Ascending aorta (tissue), 2 donors: ENCODE data around the gene EIF4H. TPM values are rescaled to one million over a fixed set of nuclear protein-coding genes. Genes with fewer than 3 reads are reported as not detected.
"Not testable (repeated sequence)": the region's sequence is repeated elsewhere in the genome, so short reads cannot be mapped to it uniquely, and the experiment has no call there.

Experiments
- DNase-seq, 2 donors: peaks; one replicate each; pipeline ENCODE4 v3.0.0-alpha.2; 2019; ENCODE audit warnings: low spot score in 2 of 2
- H3K27ac ChIP-seq, 2 donors: fragments of 200-600 bp; sonication (generic); one replicate each; pipeline ENCODE4 v1.5.1; 2016 to 2017; ENCODE audit warnings: mild to moderate bottlenecking in 1 of 2
- H3K27me3 ChIP-seq: fragments of 200-600 bp; sonication (generic); one replicate; pipeline ENCODE4 v1.5.1; 2017
- H3K36me3 ChIP-seq, 2 donors: fragments of 200-600 bp; sonication (generic); one replicate each; pipeline ENCODE4 v1.5.1; 2016
- H3K4me1 ChIP-seq, 2 donors: fragments of 200-600 bp; sonication (generic); one replicate each; pipeline ENCODE4 v1.5.1; 2016 to 2017; ENCODE audit warnings: mild to moderate bottlenecking in 1 of 2
- H3K4me3 ChIP-seq, 2 donors: fragments of 200-600 bp; sonication (generic); one replicate each; pipeline ENCODE4 v1.5.1; 2016 to 2017; ENCODE audit warnings: mild to moderate bottlenecking in 1 of 2
- H3K9me3 ChIP-seq, 2 donors: fragments of 200-600 bp; sonication (generic); one replicate each; pipeline ENCODE4 v1.5.1; 2016
- CTCF ChIP-seq, 3 experiments: fragments of 200-600 bp in 2 of 3; fragments of 450-650 bp in 1 of 3; sonication (generic) in 2 of 3; IDR thresholded peaks; one replicate each; pipeline ENCODE4 v1.5.1; 2016 to 2019; ENCODE audit warnings: antibody characterized with exemption in 3 of 3, mild to moderate bottlenecking in 1 of 3, moderate library complexity in 1 of 3
- intact Hi-C: fragments of 100-400 bp; cut with DNase I; formaldehyde crosslinking; loops from one replicate; pipeline ENCODE4 v1.15.1; 2023
- total RNA-seq: library from RNA; depleted of rRNA; stranded (reverse); fragments of >200 nt; gene quantifications from one replicate; pipeline ENCODE4 v1.1.0, GENCODE V29; 2016

The EIF4H gene
- total RNA-seq, 1 donor from 2014 or later = 150 TPM

DNA sequence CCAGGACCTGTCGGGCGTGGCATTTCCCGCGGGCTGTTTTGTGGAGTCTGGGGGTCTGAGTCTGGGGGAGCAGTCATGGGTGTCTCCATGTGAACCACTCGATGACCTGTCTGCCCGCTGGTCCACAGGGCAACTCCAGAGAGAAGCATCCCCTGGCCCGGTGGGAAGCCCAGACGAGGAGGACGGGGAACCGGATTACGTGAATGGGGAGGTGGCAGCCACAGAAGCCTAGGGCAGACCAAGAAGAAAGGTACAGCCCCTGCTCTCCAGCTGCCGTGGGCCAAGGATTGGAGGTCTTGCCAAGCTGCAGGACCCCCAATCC lies 50.3 kb downstream of the EIF4H start:
- no peak overlapping the region for H3K4me3 ChIP-seq

DNA sequence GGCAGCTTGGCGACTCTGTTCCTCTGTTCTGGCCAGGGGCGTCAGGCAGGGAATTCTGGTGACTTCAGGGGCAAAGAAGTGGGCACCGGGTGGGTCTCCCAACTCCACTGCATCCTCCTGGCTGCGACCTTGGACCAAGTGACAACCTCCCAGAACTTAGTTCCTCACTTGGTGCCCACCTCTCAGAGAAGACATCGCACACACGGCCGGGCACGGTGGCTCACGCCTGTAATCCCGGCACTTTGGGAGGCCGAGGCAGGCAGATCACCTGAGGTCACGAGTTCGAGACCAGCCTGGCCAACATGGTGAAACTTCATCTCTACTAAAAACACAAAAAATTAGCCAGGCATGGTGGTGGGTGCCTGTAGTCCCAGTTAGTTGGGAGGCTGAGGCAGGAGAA lies 50.8 kb downstream of the EIF4H start:
- intact Hi-C loops, H3K27ac ChIP-seq, H3K4me3 ChIP-seq, H3K4me1 ChIP-seq, DNase-seq, H3K9me3 ChIP-seq, H3K27me3 ChIP-seq: not testable (repeated sequence)
- peaks cover 0 to 10% of the 10 kb centered on the region in 2 donors for H3K36me3 ChIP-seq

More for the DNA sequence above, 50.3 kb downstream of the EIF4H start:
- Histone ChIP-seq H3K4me1 (no peaks in the 10 kb centered on the region), H3K27ac (no peak overlapping the region), H3K36me3 (peaks cover 0 to 10% of the 10 kb centered on the region in 2 donors), H3K9me3 (no peaks in the 10 kb centered on the region), H3K27me3 (no peaks in the 10 kb centered on the region)
- TF ChIP-seq CTCF (IDR thresholded peaks at IDR 0.05) = no peak
- no peak for DNase-seq
- intact Hi-C loops = no loop called here

- Histone ChIP-seq H3K9me3 (no peaks in the 10 kb centered on the region), H3K27ac (no peak overlapping the region), H3K36me3 (peaks cover 0 to 13% of the 10 kb centered on the region in 2 donors), H3K4me1 (no peaks in the 10 kb centered on the region), H3K27me3 (no peaks in the 10 kb centered on the region), H3K4me3 (no peak overlapping the region)
- no peak for DNase-seq
- intact Hi-C loops = no loop called here
- TF ChIP-seq CTCF (IDR thresholded peaks at IDR 0.05) = no peak
Observed at GRCh38 chr7:74225400-74225799, 51.2 kb downstream of the EIF4H start.

DNA sequence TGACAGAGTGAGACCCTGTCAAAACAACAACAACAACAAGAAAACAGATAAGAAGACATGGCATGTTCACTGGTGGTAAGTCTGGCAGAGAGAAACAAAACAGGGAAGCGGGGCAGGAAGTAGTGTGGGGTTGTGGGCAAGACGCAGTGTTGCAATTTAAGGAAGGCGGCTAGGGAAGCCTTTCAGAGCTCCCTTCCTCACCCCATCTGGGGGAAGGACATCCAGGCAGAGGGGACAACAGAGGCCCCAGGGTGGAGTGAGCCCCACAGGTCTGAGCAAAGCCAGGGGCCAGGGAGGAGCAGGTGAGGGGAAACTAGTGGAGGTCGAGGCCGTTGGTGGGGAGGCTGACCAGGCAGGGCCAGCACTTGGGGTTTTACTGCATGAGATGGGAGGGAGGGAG lies 52.5 kb downstream of the EIF4H start:
- H3K36me3 ChIP-seq = peaks cover under 1 to 20% of the 10 kb centered on the region in 2 donors
- intact Hi-C loops = no loop called here
- H3K27ac ChIP-seq = no peak overlapping the region
- H3K4me3 ChIP-seq = no peak overlapping the region
- no peak for DNase-seq
- no peaks in the 10 kb centered on the region for H3K4me1 ChIP-seq
- H3K9me3 ChIP-seq = no peaks in the 10 kb centered on the region
- no peak for TF ChIP-seq CTCF (IDR thresholded peaks at IDR 0.05)
- H3K27me3 ChIP-seq = no peaks in the 10 kb centered on the region

- H3K4me1 ChIP-seq = no peaks in the 10 kb centered on the region
- no peak for DNase-seq
- intact Hi-C loops = no loop called here
- H3K27ac ChIP-seq = no peak overlapping the region
- no peaks in the 10 kb centered on the region for H3K27me3 ChIP-seq
- H3K4me3 ChIP-seq = no peak overlapping the region
- peaks cover 10 to 28% of the 10 kb centered on the region in 2 donors for H3K36me3 ChIP-seq
- no peak for TF ChIP-seq CTCF (IDR thresholded peaks at IDR 0.05)
- no peaks in the 10 kb centered on the region for H3K9me3 ChIP-seq
Observed at GRCh38 chr7:74228951-74229900, 55.1 kb downstream of the EIF4H start.

DNA sequence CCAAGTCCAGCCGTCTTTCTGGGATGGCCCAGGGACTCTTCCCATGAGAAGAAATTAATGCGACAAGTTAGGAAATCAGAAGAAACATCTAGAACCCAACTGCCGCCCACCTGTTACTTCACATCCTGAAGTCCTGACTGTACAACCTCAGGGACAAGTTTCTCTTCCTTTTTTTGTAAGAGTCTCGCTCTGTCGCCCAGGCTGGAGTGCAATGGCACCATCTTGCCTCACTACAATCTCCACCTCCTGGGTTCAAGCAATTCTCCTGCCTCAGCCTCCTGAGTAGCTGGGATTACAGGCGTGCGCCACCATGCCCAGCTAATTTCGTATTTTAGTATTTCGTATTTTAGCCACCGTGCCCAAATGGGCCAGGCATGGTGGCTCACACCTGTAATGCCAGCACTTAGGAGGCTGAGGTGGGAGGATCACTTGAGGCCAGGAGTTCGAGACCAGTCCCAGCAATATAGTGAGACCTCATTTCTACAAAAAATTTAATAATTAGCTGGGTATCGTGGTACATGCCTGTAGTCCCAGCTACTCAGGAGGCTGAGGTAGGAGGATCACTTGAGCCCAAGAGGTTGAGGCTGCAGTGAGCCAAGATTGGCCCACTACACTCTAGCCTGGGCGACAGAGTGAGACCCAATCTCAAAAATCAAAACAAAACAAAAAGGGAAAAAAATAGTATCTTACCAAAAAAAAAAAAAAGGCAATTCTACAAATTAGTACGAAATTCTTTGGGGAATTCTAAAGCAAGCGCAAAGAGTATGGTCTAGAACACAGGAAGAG lies 56.5 kb downstream of the EIF4H start:
- H3K27me3 ChIP-seq = no peaks in the 10 kb centered on the region
- DNase-seq = no peak
- intact Hi-C loops = no loop called here
- no peaks in the 10 kb centered on the region for H3K4me1 ChIP-seq
- TF ChIP-seq CTCF (IDR thresholded peaks at IDR 0.05) = no peak
- H3K27ac ChIP-seq = no peak overlapping the region
- H3K36me3 ChIP-seq = peaks cover 20 to 38% of the 10 kb centered on the region in 2 donors
- H3K4me3 ChIP-seq = no peak overlapping the region
- H3K9me3 ChIP-seq = no peaks in the 10 kb centered on the region
